Mucosa of descending colon (tissue), 3 donors: ENCODE results near the gene TYMP. TPM values are rescaled to one million over a fixed set of nuclear protein-coding genes. Genes with fewer than 3 reads are reported as not detected.
A peak's percentile ranks its signal among the peaks of the same experiment; 100 is the strongest.
"Not testable (repeated sequence)": the region's sequence is repeated elsewhere in the genome, so short reads cannot be mapped to it uniquely, and the experiment has no call there.

Experiments used
- ATAC-seq: fragments of 200-7000 bp; cut with Tn5 transposase; one replicate; pipeline ENCODE4 v1.9.1; 2020; ENCODE audit warnings: mild to moderate bottlenecking, moderate library complexity
- DNase-seq, 3 donors: peaks; one replicate each; pipeline ENCODE4 v3.0.0-alpha.2; 2020
- H3K36me3 ChIP-seq: fragments of 200-600 bp; one replicate; pipeline ENCODE4 v1.8.0; 2021; ENCODE audit warnings: low read depth, mild to moderate bottlenecking
- H3K4me1 ChIP-seq: fragments of 200-600 bp; one replicate; pipeline ENCODE4 v1.8.0; 2021; ENCODE audit warnings: low read depth, mild to moderate bottlenecking
- H3K4me3 ChIP-seq: fragments of 200-600 bp; one replicate; pipeline ENCODE4 v1.8.0; 2021; ENCODE audit warnings: mild to moderate bottlenecking
- H3K9me3 ChIP-seq: fragments of 200-600 bp; one replicate; pipeline ENCODE4 v1.8.0; 2021; ENCODE audit warnings: mild to moderate bottlenecking
- intact Hi-C, 2 donors: fragments of 100-400 bp; cut with DNase I in 1 of 2; cut with micrococcal nuclease in 1 of 2; formaldehyde crosslinking; loops; one replicate each; pipeline versions ENCODE4 v1.11.0 to v1.11.1; 2022; cut with DNase I, micrococcal nuclease
- total RNA-seq, 3 donors: library from RNA; stranded (reverse); fragmentation: NEBNext Ultra II Directional in 2 of 3; extraction: Animal tissue kit (Norgen Biotek cat#: 25700) in 2 of 3; gene quantifications; one replicate each; pipeline versions ENCODE4 v1.2.1 to v1.2.4, GENCODE V29; 2021 to 2023
- TF ChIP-seq, protein P1 (sequence below): fragments of 200-600 bp; IDR thresholded peaks from one replicate; pipeline ENCODE4 v1.8.0; 2022; ENCODE audit warnings: antibody characterized with exemption, mild to moderate bottlenecking
- donor health status: DM: no; HTN: no; CAD: no; lungs with moderate emphysema.
- donor health status: DM: no; HTN: no; CAD: no.
- donor health status: DM: no; HTN: yes; CAD: no.

Gene TYMP
- total RNA-seq, 3 donors from 2014 or later: 27.7 to 88.7 (median 34.8) TPM

DNA sequence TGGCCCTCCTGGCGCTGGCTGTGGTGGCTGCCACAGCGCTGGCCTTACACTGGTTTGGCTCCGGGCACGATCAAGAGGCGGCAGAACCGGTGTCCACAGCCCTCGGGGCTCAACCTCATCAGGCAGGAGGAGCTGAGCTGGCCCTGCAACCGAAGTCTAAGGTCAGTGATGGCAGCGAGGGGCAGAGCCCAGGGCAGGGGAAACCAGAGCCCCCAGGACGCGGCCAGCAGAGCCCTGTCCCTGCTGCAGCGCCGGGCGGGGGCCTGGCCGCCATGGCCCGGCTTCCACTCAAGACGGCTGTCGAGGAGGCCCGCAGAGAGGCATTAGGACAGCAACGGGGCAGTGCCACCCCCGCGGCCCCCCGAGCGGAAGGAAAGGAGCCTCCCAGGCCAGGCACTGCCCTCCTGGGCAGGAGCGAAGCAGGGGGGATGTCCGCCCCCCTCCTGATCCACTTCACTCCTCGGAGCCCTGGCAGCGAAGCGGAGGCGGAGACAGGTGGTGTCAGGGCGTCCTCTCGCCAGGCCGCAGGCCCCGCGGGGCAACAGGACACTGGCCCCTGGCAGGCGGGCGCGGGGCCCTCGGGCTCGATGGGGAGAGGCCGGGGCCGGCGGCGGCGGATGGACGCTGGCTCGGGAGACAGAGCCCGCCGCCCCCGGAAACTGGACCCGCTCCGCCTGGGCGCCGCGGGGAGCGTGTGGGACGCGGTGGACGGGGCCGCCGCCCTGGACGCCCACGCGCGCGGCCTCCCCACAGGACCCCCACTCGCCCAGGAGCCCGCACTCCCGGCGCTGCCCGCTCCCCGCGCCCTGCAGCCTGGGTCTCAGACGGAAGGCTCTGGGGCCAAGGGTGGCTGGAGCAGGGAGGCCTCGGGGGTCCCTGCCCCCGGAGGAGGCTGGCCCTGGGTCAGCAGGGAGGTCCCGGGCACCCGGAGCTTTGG is 16.8 kb upstream of the TYMP start:
- Histone ChIP-seq H3K4me3 (no peak overlapping the region), H3K4me1 (peaks cover 7% of the 10 kb centered on the region), H3K36me3 (no peaks in the 10 kb centered on the region), H3K9me3 (no peaks in the 10 kb centered on the region)
- intact Hi-C loops: no loop called here
- TF ChIP-seq, protein P1, sequence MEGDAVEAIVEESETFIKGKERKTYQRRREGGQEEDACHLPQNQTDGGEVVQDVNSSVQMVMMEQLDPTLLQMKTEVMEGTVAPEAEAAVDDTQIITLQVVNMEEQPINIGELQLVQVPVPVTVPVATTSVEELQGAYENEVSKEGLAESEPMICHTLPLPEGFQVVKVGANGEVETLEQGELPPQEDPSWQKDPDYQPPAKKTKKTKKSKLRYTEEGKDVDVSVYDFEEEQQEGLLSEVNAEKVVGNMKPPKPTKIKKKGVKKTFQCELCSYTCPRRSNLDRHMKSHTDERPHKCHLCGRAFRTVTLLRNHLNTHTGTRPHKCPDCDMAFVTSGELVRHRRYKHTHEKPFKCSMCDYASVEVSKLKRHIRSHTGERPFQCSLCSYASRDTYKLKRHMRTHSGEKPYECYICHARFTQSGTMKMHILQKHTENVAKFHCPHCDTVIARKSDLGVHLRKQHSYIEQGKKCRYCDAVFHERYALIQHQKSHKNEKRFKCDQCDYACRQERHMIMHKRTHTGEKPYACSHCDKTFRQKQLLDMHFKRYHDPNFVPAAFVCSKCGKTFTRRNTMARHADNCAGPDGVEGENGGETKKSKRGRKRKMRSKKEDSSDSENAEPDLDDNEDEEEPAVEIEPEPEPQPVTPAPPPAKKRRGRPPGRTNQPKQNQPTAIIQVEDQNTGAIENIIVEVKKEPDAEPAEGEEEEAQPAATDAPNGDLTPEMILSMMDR: no peak
- no peak for ATAC-seq
- DNase-seq: peak in 1 of 3 donors; percentile 35

DNA sequence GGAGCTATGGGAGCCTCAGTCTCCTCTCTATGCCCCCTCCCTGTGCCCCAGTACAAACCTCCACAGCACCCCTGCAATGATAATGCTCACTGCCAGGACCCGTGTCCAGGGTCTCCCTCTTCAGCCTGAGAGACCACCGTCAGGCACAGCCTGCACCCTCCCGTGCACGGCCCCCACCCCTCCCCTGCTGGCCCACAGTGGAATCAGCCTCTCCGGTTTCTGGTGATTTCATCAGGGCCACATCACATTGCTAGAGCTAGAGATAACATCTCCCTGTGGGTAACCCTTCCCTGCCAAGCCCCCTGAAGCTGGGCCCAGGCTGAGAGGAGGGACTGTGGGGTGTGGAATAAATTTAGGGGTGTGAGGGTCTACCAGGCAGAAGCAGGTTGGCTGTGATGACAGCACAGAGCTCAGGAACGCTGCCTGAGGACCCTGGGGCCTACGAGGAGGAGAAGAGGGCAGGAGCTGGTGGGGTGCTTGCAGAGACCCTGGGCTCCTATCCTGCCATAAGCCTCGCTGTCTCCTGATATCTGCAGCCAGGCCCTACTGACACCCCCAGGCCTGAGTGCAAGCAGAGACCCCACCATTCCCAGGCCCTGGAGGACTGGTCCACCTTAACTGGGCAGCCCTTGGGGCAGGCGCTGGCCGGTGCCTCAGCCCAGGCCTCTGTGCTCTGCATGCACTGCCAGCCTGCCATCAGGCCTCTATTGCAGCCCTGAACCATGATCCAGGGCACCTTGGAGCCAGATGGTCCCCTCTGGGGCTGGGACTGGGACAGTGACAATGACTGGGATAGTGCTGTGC is 15.9 kb upstream of the TYMP start, which contains the start of gene KLHDC7B:
TSS of gene KLHDC7B (plus strand) at position 378 of the 804 bp plus-strand sequence. CDS start at position 723, 345 bp downstream.
- Histone ChIP-seq H3K9me3 (no peaks in the 10 kb centered on the region), H3K36me3 (no peaks in the 10 kb centered on the region), H3K4me3 (no peak within 1 kb of the TSS), H3K4me1 (peaks cover 7% of the 10 kb centered on the region)
- ATAC-seq (no peak), DNase-seq (peak in 1 of 3 donors; percentile 34)
- TF ChIP-seq, protein P1: no peak
- intact Hi-C loops: no loop called here

DNA sequence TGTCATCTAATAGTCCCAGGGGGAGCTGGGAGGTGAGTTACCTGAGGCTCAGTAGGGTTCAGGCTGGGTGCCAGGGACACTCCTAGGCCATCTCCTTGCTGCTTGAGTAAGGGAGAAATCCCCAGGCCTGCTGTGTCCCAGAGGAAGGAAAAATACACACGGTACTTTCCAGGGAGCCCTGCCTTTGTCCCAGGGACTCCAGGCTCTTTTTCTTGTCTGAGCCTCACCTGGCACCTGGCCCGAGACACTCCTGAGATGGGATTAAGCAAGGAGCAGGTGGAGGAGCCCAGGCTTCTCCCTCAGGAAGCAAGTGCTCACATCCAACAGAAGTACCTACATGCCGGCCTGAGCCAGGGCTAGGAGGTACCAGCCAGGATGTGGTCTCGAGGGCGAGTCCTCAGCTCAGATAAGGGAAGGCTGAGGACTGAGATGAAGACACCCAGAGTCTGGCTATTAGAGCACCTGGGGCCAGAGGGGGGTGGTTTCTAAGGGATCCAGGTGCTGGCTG is 15.0 kb upstream of the TYMP start:
- no peaks in the 10 kb centered on the region for H3K36me3 ChIP-seq
- DNase-seq (peak; percentile 58 to 76 (median 68)), ATAC-seq (peak; percentile 50)
- TF ChIP-seq, protein P1: no peak
- H3K4me1 ChIP-seq: peaks cover 12% of the 10 kb centered on the region
- no peak overlapping the region for H3K4me3 ChIP-seq
- no peaks in the 10 kb centered on the region for H3K9me3 ChIP-seq
- intact Hi-C loops: no loop called here

DNA sequence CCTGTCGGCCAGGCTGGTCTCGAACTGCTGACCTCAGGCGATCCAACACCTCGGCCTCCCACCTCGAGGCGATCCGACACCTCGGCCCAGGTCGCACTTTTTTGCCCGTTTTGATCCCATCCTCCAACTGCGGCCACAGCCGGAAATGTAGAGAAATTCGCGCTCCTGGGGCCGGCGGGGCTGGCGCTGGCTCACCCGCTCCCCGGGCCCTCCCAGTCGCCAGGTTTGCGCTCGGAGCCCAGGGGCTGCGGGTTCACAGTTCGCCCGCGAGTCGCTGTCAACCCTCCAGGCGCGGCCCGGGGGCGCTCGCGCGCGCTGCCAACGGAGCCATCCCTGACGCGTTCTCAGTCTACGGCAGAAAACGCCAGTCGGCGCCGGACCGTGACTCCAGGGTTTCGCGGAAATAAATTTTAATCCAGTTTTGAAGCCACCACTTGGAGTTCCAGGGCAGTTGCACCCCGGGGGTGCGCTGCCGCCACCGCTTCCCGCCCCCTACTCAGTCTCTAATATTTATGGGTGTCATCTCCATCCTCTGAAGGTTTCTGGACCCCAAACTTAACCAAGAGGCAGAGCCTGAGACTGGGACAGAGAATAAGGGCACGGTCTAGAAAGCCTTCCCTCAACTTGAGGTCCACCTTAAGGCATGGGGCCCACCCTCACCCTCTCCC is 14.4 kb upstream of the TYMP start:
- DNase-seq: peak; percentile 91 to 94 (median 92)
- intact Hi-C loops: no loop called here
- TF ChIP-seq, protein P1: peak; percentile 54
- no peaks in the 10 kb centered on the region for H3K36me3 ChIP-seq
- ATAC-seq: peak; percentile 73
- peaks cover 16% of the 10 kb centered on the region for H3K4me1 ChIP-seq
- no peaks in the 10 kb centered on the region for H3K9me3 ChIP-seq
- H3K4me3 ChIP-seq: no peak overlapping the region

DNA sequence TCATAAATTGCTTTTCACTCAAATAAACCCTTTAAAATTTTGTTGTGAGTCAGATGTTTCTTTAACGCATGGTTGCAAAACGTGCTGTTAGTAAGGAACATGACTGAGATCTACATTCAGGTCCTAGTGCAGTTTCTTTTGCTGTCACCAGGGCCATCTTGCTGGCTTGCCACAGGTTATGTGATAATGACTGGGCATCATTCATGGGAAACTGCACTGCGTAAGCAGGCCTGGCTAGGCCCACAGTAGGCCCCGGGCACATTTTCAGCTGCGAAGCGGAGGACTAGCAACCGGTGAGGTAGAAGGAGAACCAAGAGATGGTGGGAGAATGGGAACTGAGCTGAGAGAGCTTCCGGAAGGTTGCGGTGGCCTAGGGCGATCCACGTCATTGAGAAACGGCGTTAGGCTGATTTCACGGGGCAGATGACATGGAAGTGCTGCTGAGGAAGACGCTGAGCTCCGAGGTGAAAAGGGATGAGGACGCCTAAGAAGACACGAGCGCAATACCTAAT is 12.7 kb upstream of the TYMP start:
- H3K4me3 ChIP-seq: no peak overlapping the region

DNA sequence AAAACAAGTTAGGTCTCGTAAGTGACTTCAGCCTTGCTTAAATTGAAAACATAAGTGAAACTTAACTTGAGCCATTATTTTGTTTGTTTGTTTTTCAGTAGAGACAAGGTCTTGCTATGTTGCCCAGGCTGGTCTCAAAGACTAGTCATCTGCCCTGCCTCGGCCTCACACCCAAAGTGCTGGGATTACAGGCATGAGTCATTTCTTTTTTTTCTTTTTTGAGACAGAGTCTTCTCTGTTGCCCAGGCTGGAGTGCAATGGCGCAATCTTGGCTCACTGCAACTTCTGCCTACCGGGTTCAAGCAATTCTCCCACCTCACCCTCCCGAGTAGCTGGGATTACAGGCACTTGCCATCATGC is 11.8 kb upstream of the TYMP start:
- peaks cover 19% of the 10 kb centered on the region for H3K4me1 ChIP-seq
- H3K4me3 ChIP-seq, H3K9me3 ChIP-seq, intact Hi-C loops, H3K36me3 ChIP-seq: not testable (repeated sequence)
- peak in 2 of 3 donors; percentile 31 to 68 for DNase-seq
- ATAC-seq: peak; percentile 43

More for the DNA sequence above, 12.7 kb upstream of the TYMP start:
- DNase-seq (peak in 2 of 3 donors; percentile 50 to 59), ATAC-seq (no peak)
- peaks cover 19% of the 10 kb centered on the region for H3K4me1 ChIP-seq
- intact Hi-C loops: no loop called here
- TF ChIP-seq, protein P1: no peak
- H3K9me3 ChIP-seq: no peaks in the 10 kb centered on the region
- H3K36me3 ChIP-seq: no peaks in the 10 kb centered on the region
